Measurements from ENCODE around the gene G3BP1. TPM values are rescaled to one million over a fixed set of nuclear protein-coding genes. Genes with fewer than 3 reads are reported as not detected.

The G3BP1 gene
- total and polyA plus RNA-seq, 2 of the 13 experiments (the other 11 are each of a cell fraction or from before 2014, with no cell fraction given) = 36.7 to 320 TPM

- TF ChIP-seq HDAC1 (CRISPR knock-in tag; IDR thresholded peaks at IDR 0.05) (peak; percentile 73), FOXA3 (CRISPR knock-in tag; IDR thresholded peaks at IDR 0.05) (0 out of 2 replicates have a peak, but pooled peaks have one; percentile 7), AKAP8 (CRISPR knock-in tag; IDR thresholded peaks at IDR 0.05) (no peak), ZSCAN22 (CRISPR knock-in tag; IDR thresholded peaks at IDR 0.05) (0 out of 2 replicates have a peak, but pooled peaks have one; percentile 46), ZNF333 (CRISPR knock-in tag; IDR thresholded peaks at IDR 0.05; ENCODE audit: borderline replicate concordance) (peak; percentile 67; the same call in 1 of the 2 replicates), TCF7L2 (IDR thresholded peaks at IDR 0.05; ENCODE audit: low read depth, low read length) (no peak), ZBTB8A (CRISPR knock-in tag; IDR thresholded peaks at IDR 0.05; ENCODE audit: borderline replicate concordance, low read depth) (no peak), POLR2G (IDR thresholded peaks at IDR 0.05; ENCODE audit: low read depth, low read length) (peak; percentile 88), PHF21A (CRISPR knock-in tag; IDR thresholded peaks at IDR 0.05) (0 out of 2 replicates have a peak, but pooled peaks have one; percentile 47), MYC (CRISPR knock-in tag; IDR thresholded peaks at IDR 0.05; ENCODE audit: borderline replicate concordance) (peak; percentile 69; the same call in 1 of the 2 replicates), NFE2L1 (CRISPR knock-in tag; IDR thresholded peaks at IDR 0.05; ENCODE audit: borderline replicate concordance) (no peak), ZNF468 (CRISPR knock-in tag; IDR thresholded peaks at IDR 0.05) (0 out of 2 replicates have a peak, but pooled peaks have one; percentile 29), ZGPAT (CRISPR knock-in tag; IDR thresholded peaks at IDR 0.05) (peak; percentile 72; the same call in 1 of the 2 replicates), ZNF574 (CRISPR knock-in tag; IDR thresholded peaks at IDR 0.05) (peak; percentile 66), ZNF260 (CRISPR knock-in tag; IDR thresholded peaks at IDR 0.05; ENCODE audit: borderline replicate concordance, low read depth) (no peak), HMG20B (CRISPR knock-in tag; conservative IDR thresholded peaks at IDR 0.05) (no peak), ZNF672 (CRISPR knock-in tag; IDR thresholded peaks at IDR 0.05) (no peak), RNF2 (conservative IDR thresholded peaks at IDR 0.05; ENCODE audit: low read depth) (0 out of 2 replicates have a peak, but pooled peaks have one; percentile 63), CTCF (CRISPR knock-in tag; IDR thresholded peaks at IDR 0.05) (peak; percentile 41)
- TF ChIP-seq, protein P1, sequence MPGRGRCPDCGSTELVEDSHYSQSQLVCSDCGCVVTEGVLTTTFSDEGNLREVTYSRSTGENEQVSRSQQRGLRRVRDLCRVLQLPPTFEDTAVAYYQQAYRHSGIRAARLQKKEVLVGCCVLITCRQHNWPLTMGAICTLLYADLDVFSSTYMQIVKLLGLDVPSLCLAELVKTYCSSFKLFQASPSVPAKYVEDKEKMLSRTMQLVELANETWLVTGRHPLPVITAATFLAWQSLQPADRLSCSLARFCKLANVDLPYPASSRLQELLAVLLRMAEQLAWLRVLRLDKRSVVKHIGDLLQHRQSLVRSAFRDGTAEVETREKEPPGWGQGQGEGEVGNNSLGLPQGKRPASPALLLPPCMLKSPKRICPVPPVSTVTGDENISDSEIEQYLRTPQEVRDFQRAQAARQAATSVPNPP (CRISPR knock-in tag; IDR thresholded peaks at IDR 0.05) = no peak
- TF ChIP-seq, protein P2, sequence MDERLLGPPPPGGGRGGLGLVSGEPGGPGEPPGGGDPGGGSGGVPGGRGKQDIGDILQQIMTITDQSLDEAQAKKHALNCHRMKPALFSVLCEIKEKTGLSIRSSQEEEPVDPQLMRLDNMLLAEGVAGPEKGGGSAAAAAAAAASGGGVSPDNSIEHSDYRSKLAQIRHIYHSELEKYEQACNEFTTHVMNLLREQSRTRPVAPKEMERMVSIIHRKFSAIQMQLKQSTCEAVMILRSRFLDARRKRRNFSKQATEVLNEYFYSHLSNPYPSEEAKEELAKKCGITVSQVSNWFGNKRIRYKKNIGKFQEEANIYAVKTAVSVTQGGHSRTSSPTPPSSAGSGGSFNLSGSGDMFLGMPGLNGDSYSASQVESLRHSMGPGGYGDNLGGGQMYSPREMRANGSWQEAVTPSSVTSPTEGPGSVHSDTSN (CRISPR knock-in tag; IDR thresholded peaks at IDR 0.05) = no peak
These were observed 13.1 kb upstream of the G3BP1 start, which contains the start of gene ATOX1 (continued) for GRCh38 chr5:151758430-151759241.

All from HepG2 (cell line).